Loucy (cell line): ENCODE measurements around the gene RRAS2.

Experiments used
- CTCF ChIP-seq: fragments of 200-600 bp; sonication (generic); conservative IDR thresholded peaks from 2 replicates; pipeline ENCODE4 v1.5.1; 2014; ENCODE audit warnings: mild to moderate bottlenecking, antibody characterized with exemption, low read length
- EZH2phosphoT487 ChIP-seq: fragments of 200-600 bp; IDR thresholded peaks from 2 replicates; pipeline ENCODE4 v1.6.1; 2018; ENCODE audit warnings: antibody characterized with exemption, mild to moderate bottlenecking, moderate library complexity, borderline replicate concordance

- TF ChIP-seq CTCF (no peak), EZH2phosphoT487 (no peak)
These were observed 28.1 kb downstream of the RRAS2 start for GRCh38 chr11:14330881-14331280.
